ENCODE data around the gene CNTD1. TPM values are rescaled to one million over a fixed set of nuclear protein-coding genes. Genes with fewer than 3 reads are reported as not detected.
"Not testable (repeated sequence)": the region's sequence is repeated elsewhere in the genome, so short reads cannot be mapped to it uniquely, and the experiment has no call there.

The CNTD1 gene
- total RNA-seq, 1 donor from 2014 or later = 0.20 TPM

DNA sequence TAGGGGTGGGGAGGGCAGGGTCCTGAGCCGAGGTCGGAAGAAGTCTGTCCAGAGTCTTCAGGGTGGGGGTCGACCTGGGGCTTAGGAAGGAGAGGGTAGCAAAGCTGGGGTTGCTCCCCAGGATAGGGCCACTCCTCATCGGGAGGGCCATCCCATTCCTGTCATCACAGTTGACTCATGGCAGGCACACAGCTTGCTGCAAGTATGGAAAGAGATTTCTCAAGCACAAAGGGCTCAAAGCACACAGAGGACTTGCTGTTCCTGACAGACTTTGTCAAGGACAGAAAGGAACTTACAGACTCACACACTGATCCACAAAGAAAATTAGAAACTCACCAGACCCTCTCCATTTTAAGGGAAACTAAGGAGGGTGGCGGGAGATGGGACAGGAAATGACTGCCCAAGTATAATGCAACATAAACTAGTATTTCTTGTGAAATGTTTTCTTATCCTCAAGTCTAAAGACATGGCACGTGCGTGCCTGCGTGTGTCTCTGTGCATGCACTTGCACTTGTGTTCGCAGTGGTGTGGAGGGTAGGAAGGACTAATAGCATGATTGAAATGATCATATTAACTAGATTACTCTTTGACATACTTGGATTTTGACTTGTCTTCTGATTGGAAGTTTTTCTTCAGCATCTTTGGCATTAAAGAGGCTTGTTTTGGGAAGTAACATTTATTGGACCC lies 48.1 kb downstream of the CNTD1 start:
- DNase-seq = no peak

- no peak for DNase-seq
Observed at GRCh38 chr17:42848093-42848492, 49.4 kb downstream of the CNTD1 start.

DNA sequence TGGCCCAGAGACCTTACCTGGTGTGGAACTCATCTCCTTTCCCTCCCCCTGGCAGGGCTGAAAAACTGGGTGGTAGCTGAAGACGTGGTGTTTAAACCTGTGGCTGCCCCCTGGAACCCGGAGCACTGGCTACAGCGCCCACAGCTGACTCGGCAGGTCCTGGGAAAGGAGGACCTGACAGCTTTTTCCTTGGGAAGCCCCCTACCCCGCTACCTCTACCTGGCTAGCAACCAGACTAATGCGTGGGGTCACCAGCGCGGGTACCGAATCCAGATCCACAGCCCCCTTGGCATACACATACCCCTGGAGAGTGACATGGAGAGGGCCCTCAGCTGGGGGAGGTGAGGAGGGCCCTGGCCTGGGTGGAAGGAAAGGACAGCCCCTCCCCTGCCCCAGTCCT lies 50.4 kb downstream of the CNTD1 start:
- DNase-seq = no peak

- DNase-seq = no peak
Observed at GRCh38 chr17:42849451-42850181, 51.0 kb downstream of the CNTD1 start.

- no peak for DNase-seq
Observed at GRCh38 chr17:42850954-42851353, 52.3 kb downstream of the CNTD1 start, which contains the start of gene AOC3. Gene AOC3, plus strand, starts transcription at chr17:42851199. Its CDS starts 145 bp downstream, at chr17:42851344.

GRCh38 chr17:42851371-42852240 lies 52.9 kb downstream of the CNTD1 start:
- DNase-seq = not testable (repeated sequence)

- DNase-seq = no peak
Observed at GRCh38 chr17:42852351-42852750, 53.7 kb downstream of the CNTD1 start.

DNA sequence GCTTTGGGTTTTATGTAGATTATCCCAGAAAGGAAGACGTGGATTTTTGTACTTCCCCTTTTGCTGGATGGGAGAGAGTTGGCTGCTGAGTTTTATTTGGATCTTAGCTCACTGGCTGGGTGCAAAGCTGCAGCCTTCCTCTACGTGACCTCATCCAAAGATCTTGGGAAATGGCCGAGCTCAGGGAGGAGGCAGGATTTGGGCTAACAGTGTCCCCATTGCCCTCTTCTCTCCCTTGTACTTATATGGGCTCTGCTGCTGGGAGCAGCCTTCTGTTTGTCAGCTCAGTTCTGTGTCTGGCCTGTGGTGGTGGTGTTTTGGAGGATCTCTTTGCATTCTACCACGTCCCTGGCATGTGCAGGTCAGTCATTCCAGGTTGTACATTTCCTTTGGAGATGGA lies 54.3 kb downstream of the CNTD1 start:
- DNase-seq = no peak

DNA sequence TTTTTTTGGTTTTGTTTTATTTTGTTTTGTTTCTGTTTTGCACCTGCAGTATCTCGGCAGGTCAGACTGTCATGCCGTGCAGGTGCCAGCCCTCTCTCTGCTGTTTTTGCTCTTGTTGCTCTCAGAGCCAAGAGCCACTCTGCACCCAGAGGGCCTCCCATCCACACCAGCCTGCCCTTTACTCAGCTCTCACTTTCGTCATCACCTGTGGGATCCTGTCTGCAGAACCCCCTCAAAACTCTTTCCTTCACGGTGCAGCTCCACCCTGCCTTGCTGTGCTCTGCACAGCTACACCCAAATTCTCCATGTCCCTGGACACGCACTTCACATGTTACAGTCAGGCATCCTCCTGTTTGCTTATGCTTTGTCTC lies 54.9 kb downstream of the CNTD1 start:
- DNase-seq = no peak

- DNase-seq = no peak
Observed at GRCh38 chr17:42853968-42854790, 55.5 kb downstream of the CNTD1 start.

- DNase-seq = no peak
Observed at GRCh38 chr17:42855048-42855596, 56.5 kb downstream of the CNTD1 start.

- not testable (repeated sequence) for DNase-seq
Observed at GRCh38 chr17:42856093-42856492, 57.4 kb downstream of the CNTD1 start.

DNA sequence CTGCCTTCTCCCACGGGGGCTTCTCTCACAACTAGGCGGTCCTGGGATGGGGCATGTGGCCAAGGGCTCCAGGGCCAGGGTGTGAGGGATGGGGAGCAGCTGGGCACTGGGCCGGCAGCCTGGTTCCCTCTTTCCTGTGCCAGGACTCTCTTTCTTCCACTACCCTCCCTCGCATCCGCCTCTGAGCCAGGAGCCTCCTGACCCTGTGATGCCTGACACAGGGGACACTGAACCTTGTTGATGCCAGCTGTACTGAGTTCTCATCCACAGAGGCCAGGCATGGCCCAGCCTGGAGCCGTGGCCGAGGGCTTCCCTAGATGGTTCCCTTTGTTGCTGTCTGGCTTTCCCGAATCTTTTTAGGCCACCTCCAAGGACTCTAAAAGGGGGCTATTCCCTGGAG lies 57.9 kb downstream of the CNTD1 start:
- DNase-seq = not testable (repeated sequence)

GRCh38 chr17:42857389-42857788 lies 58.7 kb downstream of the CNTD1 start:
- no peak for DNase-seq

Small RNA genes within 50 kb of the gene (small RNA-seq; reads per million reads assigned to genes)
- not detected for gene HMGN2P15 (ENCODE audit: low replicate concordance)
- gene MIR6781 (ENCODE audit: low replicate concordance) = not detected

Other genes with a start within 250 kb of the CNTD1 start
- 0.59 TPM for gene HSD17B1, start 245.9 kb upstream of the CNTD1 start, total RNA-seq
- gene COASY, start 236.7 kb upstream of the CNTD1 start, total RNA-seq = 14.6 TPM
- 24.5 TPM for gene MLX, start 231.8 kb upstream of the CNTD1 start, total RNA-seq
- gene PSMC3IP, start 221.1 kb upstream of the CNTD1 start, total RNA-seq = 3.2 TPM
- gene RETREG3, start 189.5 kb upstream of the CNTD1 start, total RNA-seq = 40.2 TPM
- gene TUBG1, start 189.2 kb upstream of the CNTD1 start, total RNA-seq = 12.5 TPM
- gene TUBG2, start 139.6 kb upstream of the CNTD1 start, total RNA-seq = 9.2 TPM
- 19.1 TPM for gene PLEKHH3, start 121.9 kb upstream of the CNTD1 start, total RNA-seq
- gene CCR10, start 117.0 kb upstream of the CNTD1 start, total RNA-seq = 0.79 TPM
- 8.3 TPM for gene CNTNAP1, start 116.3 kb upstream of the CNTD1 start, total RNA-seq
- gene EZH1, start 53.8 kb upstream of the CNTD1 start, total RNA-seq = 29.8 TPM
- 16.4 TPM for gene RAMP2, start 37.6 kb upstream of the CNTD1 start, total RNA-seq
- gene VPS25, start 25.4 kb upstream of the CNTD1 start, total RNA-seq = 33.3 TPM
- 0.59 TPM for gene WNK4, start 18.3 kb upstream of the CNTD1 start, total RNA-seq
- gene COA3, start 157 bp upstream of the CNTD1 start, total RNA-seq = 41.6 TPM
- 68.6 TPM for gene BECN1, start 25.4 kb downstream of the CNTD1 start, total RNA-seq
- gene PSME3, start 34.5 kb downstream of the CNTD1 start, total RNA-seq = 33.9 TPM
- gene AOC2, start 45.7 kb downstream of the CNTD1 start, total RNA-seq = 0.79 TPM
- 38.1 TPM for gene AOC3, start 52.3 kb downstream of the CNTD1 start, total RNA-seq
- gene G6PC1, start 101.9 kb downstream of the CNTD1 start, total RNA-seq = not detected
- 27.5 TPM for gene AARSD1, start 165.6 kb downstream of the CNTD1 start, total RNA-seq
- gene PTGES3L, start 181.2 kb downstream of the CNTD1 start, total RNA-seq = 4.8 TPM
- 7.1 TPM for gene RUNDC1, start 181.7 kb downstream of the CNTD1 start, total RNA-seq
- gene RPL27, start 199.6 kb downstream of the CNTD1 start, total RNA-seq = 1,283 TPM
- 7.2 TPM for gene IFI35, start 207.9 kb downstream of the CNTD1 start, total RNA-seq
- gene VAT1, start 223.5 kb downstream of the CNTD1 start, total RNA-seq = 43.9 TPM
- 0.79 TPM for gene RND2, start 226.4 kb downstream of the CNTD1 start, total RNA-seq